HG03565 (cell line): ENCODE measurements around the gene LBH.

ENCODE experiments used
- ATAC-seq: cut with Tn5 transposase; IDR thresholded peaks from one replicate; pipeline ENCODE4 v1.9.1; 2021; ENCODE audit warnings: mild to moderate bottlenecking, moderate library complexity; ENCODE audit not compliant: unreplicated experiment

The LBH gene

GRCh38 chr2:30231212-30231995, at the start of gene LBH:
TSS of gene LBH (plus strand) at chr2:30231534. CDS start at chr2:30231739, 205 bp downstream.
- peak; percentile 36 for ATAC-seq

- no peak for ATAC-seq
These were observed 47.3 kb upstream of the LBH start for GRCh38 chr2:30184035-30184434.

GRCh38 chr2:30185178-30185577, 46.2 kb upstream of the LBH start:
- ATAC-seq = no peak

- no peak for ATAC-seq
These were observed 43.0 kb upstream of the LBH start for GRCh38 chr2:30188292-30188691.

- no peak for ATAC-seq
These were observed 40.7 kb upstream of the LBH start for GRCh38 chr2:30190637-30191036.

GRCh38 chr2:30191107-30191506, 40.2 kb upstream of the LBH start:
- no peak for ATAC-seq

GRCh38 chr2:30191819-30192271, 39.5 kb upstream of the LBH start:
- ATAC-seq = no peak

- no peak for ATAC-seq
These were observed 39.0 kb upstream of the LBH start for GRCh38 chr2:30192314-30192713.

GRCh38 chr2:30193104-30193681, 38.1 kb upstream of the LBH start:
- ATAC-seq = no peak

- no peak for ATAC-seq
These were observed 36.9 kb upstream of the LBH start for GRCh38 chr2:30194421-30194820.

GRCh38 chr2:30195016-30195415, 36.3 kb upstream of the LBH start:
- ATAC-seq = no peak

GRCh38 chr2:30197570-30198192, 33.7 kb upstream of the LBH start:
- no peak for ATAC-seq

- ATAC-seq = no peak
These were observed 29.3 kb upstream of the LBH start for GRCh38 chr2:30201990-30202389.

- ATAC-seq = no peak
These were observed 28.2 kb upstream of the LBH start for GRCh38 chr2:30203156-30203555.

GRCh38 chr2:30204281-30204680, 27.1 kb upstream of the LBH start:
- ATAC-seq = no peak

GRCh38 chr2:30205456-30205855, 25.9 kb upstream of the LBH start:
- ATAC-seq = no peak

GRCh38 chr2:30206461-30207430, 24.6 kb upstream of the LBH start:
- ATAC-seq = no peak

- ATAC-seq = no peak
These were observed 22.9 kb upstream of the LBH start for GRCh38 chr2:30208453-30208852.

GRCh38 chr2:30209227-30209626, 22.1 kb upstream of the LBH start:
- ATAC-seq = no peak

- no peak for ATAC-seq
These were observed 18.0 kb upstream of the LBH start for GRCh38 chr2:30213326-30213725.

GRCh38 chr2:30213907-30214463, 17.3 kb upstream of the LBH start:
- no peak for ATAC-seq
